A549 (cell line): Measurements from ENCODE around the gene SATL1. TPM values are rescaled to one million over a fixed set of nuclear protein-coding genes. Genes with fewer than 3 reads are reported as not detected.
A peak's percentile ranks its signal among the peaks of the same experiment; 100 is the strongest.

ENCODE experiments used
- ATAC-seq, 2 experiments: fragments of 200-7000 bp in 1 of 2; fragments of >200 bp in 1 of 2; cut with Nextera tagmentation in 1 of 2; cut with Tn5 transposase in 1 of 2; 3 replicates each; pipeline versions ENCODE4 v1.8.0 to v1.9.1; 2018 to 2020; ENCODE audit warnings: mild to moderate bottlenecking in 1 of 2, moderate library complexity in 1 of 2
- CTCF ChIA-PET: fragments of 300-600 bp; sonication (Branson Sonifier 250); formaldehyde crosslinking; extraction: SDS; loops from one replicate; lab custom pipeline; 2021; ENCODE audit warnings: antibody characterized with exemption, inconsistent platforms; lab: Yijun Ruan, JAX
- POLR2A ChIA-PET: fragments of 350-600 bp; formaldehyde crosslinking; extraction: SDS; loops from one replicate; lab custom pipeline; 2021; ENCODE audit warnings: antibody characterized with exemption, inconsistent platforms; lab: Yijun Ruan, JAX
- DNase-seq, 2 experiments: peaks; one replicate each; pipeline versions ENCODE4 v3.0.0 to v3.0.0-alpha.2; 2011 to 2016; ENCODE audit warnings: low read depth in 1 of 2, low spot score in 1 of 2
- FAIRE-seq: peaks from 2 replicates; lab custom pipeline; 2011; peaks lifted over from hg19 to GRCh38; lab: Jason Lieb, UNC
- H3K27ac ChIP-seq, 2 experiments: fragments of >200 bp; sonication (Bioruptor Twin); formaldehyde crosslinking; 3 replicates each; pipeline ENCODE4 v1.5.1; 2016 to 2017
- H3K4me1 ChIP-seq: fragments of >200 bp; sonication (Bioruptor Twin); formaldehyde crosslinking; 3 replicates; pipeline ENCODE4 v1.6.1; 2016
- H3K4me2 ChIP-seq: fragments of >200 bp; sonication (Bioruptor Twin); formaldehyde crosslinking; 3 replicates; pipeline ENCODE4 v1.6.1; 2016
- H3K4me3 ChIP-seq: fragments of >200 bp; sonication (Bioruptor Twin); formaldehyde crosslinking; 3 replicates; pipeline ENCODE4 v1.5.1; 2016
- H3K9me3 ChIP-seq: fragments of >200 bp; sonication (Bioruptor Twin); formaldehyde crosslinking; 3 replicates; pipeline ENCODE4 v1.6.1; 2016
- BCL3 ChIP-seq: fragments of >200 bp; sonication (Bioruptor Twin); formaldehyde crosslinking; IDR thresholded peaks from 3 replicates; pipeline ENCODE4 v1.6.1; 2016
- CTCF ChIP-seq: fragments of >200 bp; sonication (Bioruptor Twin); formaldehyde crosslinking; IDR thresholded peaks from 3 replicates; pipeline ENCODE4 v1.5.1; 2016
- EHMT2 ChIP-seq: fragments of 200-600 bp; sonication (generic); IDR thresholded peaks from 2 replicates; pipeline ENCODE4 v1.6.1; 2016; ENCODE audit warnings: antibody characterized with exemption, low read depth, mild to moderate bottlenecking, moderate library complexity
- ESRRA ChIP-seq: fragments of 150-350 bp; IDR thresholded peaks from 2 replicates; pipeline ENCODE4 v1.6.1; 2014; ENCODE audit warnings: mild to moderate bottlenecking, low read length, borderline replicate concordance
- FOSB ChIP-seq: fragments of 250-450 bp; sonication (Bioruptor Pico); IDR thresholded peaks from 2 replicates; pipeline ENCODE4 v1.5.0; 2020; ENCODE audit warnings: mild to moderate bottlenecking, moderate library complexity
- FOSL2 ChIP-seq, 2 experiments: fragments of 450-650 bp in 1 of 2; fragments of >200 bp in 1 of 2; sonication (Bioruptor Twin) in 1 of 2; formaldehyde crosslinking; IDR thresholded peaks; 2 replicates each; pipeline versions ENCODE4 v1.5.0 to v1.6.1; 2016 to 2020; ENCODE audit warnings: mild to moderate bottlenecking in 1 of 2, moderate library complexity in 1 of 2
- JUNB ChIP-seq: fragments of >200 bp; sonication (Bioruptor Twin); formaldehyde crosslinking; IDR thresholded peaks from 2 replicates; pipeline ENCODE4 v1.6.1; 2016
- NPAS2 ChIP-seq: fragments of 250-450 bp; sonication (Bioruptor Pico); IDR thresholded peaks from 2 replicates; pipeline ENCODE4 v1.8.0; 2022; ENCODE audit warnings: mild to moderate bottlenecking, moderate library complexity, borderline replicate concordance
- POLR2AphosphoS2 ChIP-seq: conservative IDR thresholded peaks from 2 replicates; pipeline ENCODE4 v1.6.1; 2012; ENCODE audit warnings: low read length, improper control_type of control experiment, inconsistent platforms
- RAD21 ChIP-seq, 2 experiments: fragments of >200 bp in 1 of 2; sonication (Bioruptor Twin) in 1 of 2; formaldehyde crosslinking in 1 of 2; IDR thresholded peaks in 1 of 2; conservative IDR thresholded peaks in 1 of 2; 2 replicates in 1 of 2; 3 replicates in 1 of 2; pipeline ENCODE4 v1.6.1; 2012 to 2018; ENCODE audit warnings: inconsistent platforms in 1 of 2
- RARB ChIP-seq: fragments of 250-450 bp; sonication (Bioruptor Pico); IDR thresholded peaks from 2 replicates; pipeline ENCODE4 v1.8.0; 2021; ENCODE audit warnings: mild to moderate bottlenecking, moderate library complexity
- SMC3 ChIP-seq: fragments of >200 bp; sonication (Bioruptor Twin); formaldehyde crosslinking; IDR thresholded peaks from 3 replicates; pipeline ENCODE4 v1.6.1; 2018; ENCODE audit warnings: inconsistent platforms
- TFCP2L1 ChIP-seq: fragments of 250-450 bp; sonication (Bioruptor Pico); IDR thresholded peaks from 2 replicates; pipeline ENCODE4 v1.5.0; 2021; ENCODE audit warnings: mild to moderate bottlenecking
- TP53 ChIP-seq: fragments of 250-450 bp; sonication (Bioruptor Pico); IDR thresholded peaks from 2 replicates; pipeline ENCODE4 v1.5.0; 2021; ENCODE audit warnings: mild to moderate bottlenecking, moderate library complexity
- USF2 ChIP-seq: fragments of 450-650 bp; IDR thresholded peaks from 2 replicates; pipeline ENCODE4 v1.6.1; 2014; ENCODE audit warnings: antibody characterized with exemption
- ZFP36 ChIP-seq: fragments of 450-650 bp; IDR thresholded peaks from 2 replicates; pipeline ENCODE4 v1.6.1; 2014; ENCODE audit warnings: borderline replicate concordance; ENCODE audit not compliant: partially characterized antibody
- ZSCAN20 ChIP-seq: fragments of 250-450 bp; sonication (Bioruptor Pico); IDR thresholded peaks from 2 replicates; pipeline ENCODE4 v1.8.0; 2022; ENCODE audit warnings: mild to moderate bottlenecking, moderate library complexity
- WGBS: methylation state at CpG from one replicate; pipeline ENCODE4 v1.1.6; 2017; ENCODE audit errors: missing lambda C conversion rate; 5-methylcytosine and 5-hydroxymethylcytosine counted together
- polyA plus RNA-seq, 4 experiments: library from polyadenylated mRNA; depleted of rRNA in 3 of 4; stranded (reverse); fragments of >200 nt; fragmentation: RNase III in 1 of 4; extraction: RNeasy Plus Mini Kit Qiagen cat#74134 plus additional on column Dnase treatment in 1 of 4; gene quantifications; 2 replicates in 3 of 4; 3 replicates in 1 of 4; pipeline ENCODE4 v1.2.3, GENCODE V29; 2011 to 2017

SATL1 gene
- polyA plus RNA-seq, 2 of the 4 experiments (the other 2 are of a cell fraction), result 0.03 to 0.06 TPM

GRCh38 chrX:85112293-85112692 lies 131.3 kb downstream of the SATL1 start:
- WGBS, result 55% methylated on average over 9 of the region's 9 CpGs
- POLR2A ChIA-PET, result no interaction called here
- Histone ChIP-seq H3K27ac (no peak overlapping the region), H3K4me1 (no peaks in the 10 kb centered on the region), H3K4me3 (no peak overlapping the region), H3K9me3 (no peaks in the 10 kb centered on the region), H3K4me2 (no peak overlapping the region)
- CTCF ChIA-PET, result interaction anchor here (1.1 to 1.7 kb wide), 2 partner anchors 21 to 28 kb away, joined by 3 to 4 read pairs; no protein-coding TSS in a partner anchor
- FAIRE-seq (no peak), DNase-seq (no peak), ATAC-seq (no peak)
- TF ChIP-seq USF2, result no peak
- TF ChIP-seq ESRRA, result no peak
- no peak for TF ChIP-seq EHMT2
- no peak for TF ChIP-seq FOSL2 (IDR thresholded peaks at IDR 0.05)
- no peak for TF ChIP-seq FOSL2 (CRISPR knock-in tag; IDR thresholded peaks at IDR 0.05)
- no peak for TF ChIP-seq ZFP36
- TF ChIP-seq ZSCAN20 (CRISPR knock-in tag), result no peak
- TF ChIP-seq TP53 (CRISPR knock-in tag), result no peak

GRCh38 chrX:85111347-85111746 lies 132.2 kb downstream of the SATL1 start:
- ChIA-PET CTCF (interaction anchor here (1.0 to 2.3 kb wide), 4 partner anchors 9 to 428 kb away, joined by 3 to 6 read pairs (median 3); no protein-coding TSS in a partner anchor), POLR2A (no interaction called here)
- Histone ChIP-seq H3K4me3 (no peak overlapping the region), H3K4me2 (no peak overlapping the region), H3K4me1 (no peaks in the 10 kb centered on the region), H3K27ac (no peak overlapping the region), H3K9me3 (no peaks in the 10 kb centered on the region)
- no peak for DNase-seq
- no peak for ATAC-seq
- TF ChIP-seq CTCF (peak; percentile 65), RAD21 (conservative IDR thresholded peaks at IDR 0.05 in 1 of 2, IDR thresholded peaks at IDR 0.05 in 1 of 2) (peak; percentile 63 to 69), RARB (no peak), POLR2AphosphoS2 (no peak), TFCP2L1 (CRISPR knock-in tag) (no peak), SMC3 (peak; percentile 69), NPAS2 (CRISPR knock-in tag) (no peak)
- 32% methylated on average over 2 of the region's 2 CpGs for WGBS
- FAIRE-seq, result no peak

GRCh38 chrX:85109235-85109634 lies 134.3 kb downstream of the SATL1 start:
- no peak overlapping the region for H3K27ac ChIP-seq
- CTCF ChIA-PET, result interaction anchor here (1.0 to 2.3 kb wide), 4 partner anchors 9 to 434 kb away, joined by 3 to 8 read pairs (median 5); no protein-coding TSS in a partner anchor
- TF ChIP-seq RAD21 (conservative IDR thresholded peaks at IDR 0.05 in 1 of 2, IDR thresholded peaks at IDR 0.05 in 1 of 2) (0 out of 5 replicates have a peak, but pooled peaks of 1 of the 2 experiments have one; percentile 13), CTCF (peak; percentile 27; the same call in 2 of the 3 replicates), JUNB (no peak), FOSB (CRISPR knock-in tag) (no peak), BCL3 (no peak)
- 0 out of 3 replicates have a peak overlapping the region, but pooled peaks have one; percentile 14 for H3K4me2 ChIP-seq
- POLR2A ChIA-PET, result no interaction called here
- FAIRE-seq (no peak), DNase-seq (peak; percentile 7 to 66), ATAC-seq (peak; percentile 50 to 92; a peak in 4 of 6 replicates)
- H3K4me1 ChIP-seq, result no peaks in the 10 kb centered on the region
- no peak overlapping the region for H3K4me3 ChIP-seq
- 17% methylated on average over 8 of the region's 8 CpGs for WGBS
- no peaks in the 10 kb centered on the region for H3K9me3 ChIP-seq
